CD4-positive, alpha-beta T cell treated with Interleukin-6 for 4 hours (primary cell): Measurements from ENCODE around the gene PRKACB.

Experiments
- DNase-seq: peaks from one replicate; pipeline ENCODE4 v3.0.0-alpha.2; 2020; ENCODE audit warnings: mixed read lengths

Gene PRKACB

GRCh38 chr1:84159533-84160240, 15.6 kb downstream of the PRKACB start:
- no peak for DNase-seq

- DNase-seq = no peak
Measured at GRCh38 chr1:84162295-84162694, 18.2 kb downstream of the PRKACB start.

GRCh38 chr1:84163123-84163931, 19.3 kb downstream of the PRKACB start:
- DNase-seq = no peak

- no peak for DNase-seq
Measured at GRCh38 chr1:84164161-84164560, 20.1 kb downstream of the PRKACB start.

GRCh38 chr1:84164567-84165021, 20.5 kb downstream of the PRKACB start:
- no peak for DNase-seq

GRCh38 chr1:84165601-84166000, 21.5 kb downstream of the PRKACB start:
- no peak for DNase-seq

- DNase-seq = no peak
Measured at GRCh38 chr1:84166797-84167196, 22.7 kb downstream of the PRKACB start.

GRCh38 chr1:84168783-84169182, 24.7 kb downstream of the PRKACB start:
- no peak for DNase-seq

- no peak for DNase-seq
Measured at GRCh38 chr1:84170171-84170570, 26.1 kb downstream of the PRKACB start.

GRCh38 chr1:84171481-84171880, 27.4 kb downstream of the PRKACB start:
- DNase-seq = no peak

GRCh38 chr1:84174051-84174556, 30.0 kb downstream of the PRKACB start:
- DNase-seq = no peak

GRCh38 chr1:84181350-84182005, 37.4 kb downstream of the PRKACB start:
- DNase-seq = no peak

GRCh38 chr1:84190455-84190854, 46.4 kb downstream of the PRKACB start:
- DNase-seq = no peak

- no peak for DNase-seq
Measured at GRCh38 chr1:84192681-84193080, 48.6 kb downstream of the PRKACB start.

GRCh38 chr1:84198832-84199231, 54.8 kb downstream of the PRKACB start:
- DNase-seq = no peak

- DNase-seq = no peak
Measured at GRCh38 chr1:84199257-84199656, 55.2 kb downstream of the PRKACB start.

GRCh38 chr1:84202126-84202525, 58.1 kb downstream of the PRKACB start:
- no peak for DNase-seq

GRCh38 chr1:84206375-84206774, 62.3 kb downstream of the PRKACB start:
- no peak for DNase-seq

GRCh38 chr1:84208935-84209334, 64.9 kb downstream of the PRKACB start:
- no peak for DNase-seq

GRCh38 chr1:84214115-84214956, 70.3 kb downstream of the PRKACB start:
- DNase-seq = no peak

GRCh38 chr1:84217239-84217638, 73.2 kb downstream of the PRKACB start:
- DNase-seq = no peak

GRCh38 chr1:84223751-84224432, 79.8 kb downstream of the PRKACB start:
- DNase-seq = no peak
